Psoas muscle (tissue), 8 donors: ENCODE results near the gene PNLIP. TPM values are rescaled to one million over a fixed set of nuclear protein-coding genes. Genes with fewer than 3 reads are reported as not detected.

ENCODE experiments used
- ATAC-seq, 4 donors: fragments of 200-7000 bp; cut with Tn5 transposase; one replicate each; pipeline ENCODE4 v1.9.1; 2020; ENCODE audit warnings: moderate library complexity in 3 of 4, mild to moderate bottlenecking in 2 of 4
- DNase-seq, 2 donors: peaks; one replicate each; pipeline ENCODE4 v3.0.0-alpha.2; 2020
- H3K27ac ChIP-seq: fragments of 200-600 bp; one replicate; pipeline ENCODE4 v1.8.0; 2022
- H3K27me3 ChIP-seq, 3 donors: fragments of 200-600 bp in 1 of 3; one replicate each; pipeline versions ENCODE4 v1.6.1 to v1.8.0; 2013 to 2022; ENCODE audit warnings: low read length in 2 of 3, mild to moderate bottlenecking in 2 of 3, moderate library complexity in 1 of 3; ENCODE audit not compliant: insufficient read depth in 3 of 3
- H3K36me3 ChIP-seq, 2 donors: fragments of 200-600 bp in 1 of 2; one replicate each; pipeline versions ENCODE4 v1.6.1 to v1.8.0; 2013 to 2022; ENCODE audit warnings: low read depth in 1 of 2, mild to moderate bottlenecking in 1 of 2, moderate library complexity in 1 of 2; ENCODE audit not compliant: insufficient read depth in 1 of 2
- H3K4me1 ChIP-seq: fragments of 200-600 bp; one replicate; pipeline ENCODE4 v1.8.0; 2022
- H3K4me3 ChIP-seq: fragments of 200-600 bp; one replicate; pipeline ENCODE4 v1.8.0; 2022; ENCODE audit warnings: mild to moderate bottlenecking
- H3K9me3 ChIP-seq: fragments of 200-600 bp; one replicate; pipeline ENCODE4 v1.8.0; 2022
- CTCF ChIP-seq: fragments of 200-600 bp; IDR thresholded peaks from one replicate; pipeline ENCODE4 v1.8.0; 2022; ENCODE audit warnings: antibody characterized with exemption
- WGBS, 3 donors: extraction: QIAGEN DNeasy Blood & Tissue Kit; methylation state at CpG; one replicate each; pipeline versions ENCODE4 v1.1.6 to v1.1.7; 2013; 5-methylcytosine and 5-hydroxymethylcytosine counted together
- intact Hi-C, 2 donors: fragments of 100-400 bp; cut with DNase I; formaldehyde crosslinking; loops; one replicate each; pipeline versions ENCODE4 v1.11.0 to v1.14.2; 2022
- polyA plus RNA-seq, 3 donors: library from polyadenylated mRNA; stranded (reverse); fragments of 200-250 nt; gene quantifications; one replicate each; pipeline ENCODE4 v1.2.3, GENCODE V29; 2013
- total RNA-seq, 4 donors: library from RNA; stranded (reverse); fragmentation: NEBNext Ultra II Directional in 2 of 4; extraction: Animal tissue kit (Norgen Biotek cat#: 25700) in 2 of 4; gene quantifications; one replicate each; pipeline versions ENCODE4 v1.2.1 to v1.2.4, GENCODE V29; 2021 to 2023
- donor health status: healthy with polysubstance abuse.
- donor health status: DM: no; HTN: no; CAD: no; lungs with moderate emphysema.
- donor health status: Bipolar disorder and iron deficiency.
- donor health status: healthy.
- donor health status: DM: yes; HTN: yes; CAD: no.
- donor health status: DM: no; HTN: no; CAD: no.
- donor health status: DM: no; HTN: no; CAD: no.
- donor health status: DM: yes; HTN: yes; CAD: no.

PNLIP gene
- total and polyA plus RNA-seq, 7 donors = 0.03 to 3.5 (median 0.15) TPM; not detected in 2

- intact Hi-C loops = no loop called here
- H3K27ac ChIP-seq = no peak overlapping the region
- no peaks in the 10 kb centered on the region for H3K4me1 ChIP-seq
- 74 to 83% (median 80%) methylated on average over 5 of the region's 5 CpGs for WGBS, 3 donors
- no peaks in the 10 kb centered on the region for H3K9me3 ChIP-seq
- no peak overlapping the region for H3K4me3 ChIP-seq
- TF ChIP-seq CTCF = no peak
- no peak for DNase-seq
- H3K27me3 ChIP-seq = no peaks in the 10 kb centered on the region
- ATAC-seq = no peak
- no peaks in the 10 kb centered on the region for H3K36me3 ChIP-seq
Measured at GRCh38 chr10:116557305-116557880, 11.7 kb downstream of the PNLIP start.

DNA sequence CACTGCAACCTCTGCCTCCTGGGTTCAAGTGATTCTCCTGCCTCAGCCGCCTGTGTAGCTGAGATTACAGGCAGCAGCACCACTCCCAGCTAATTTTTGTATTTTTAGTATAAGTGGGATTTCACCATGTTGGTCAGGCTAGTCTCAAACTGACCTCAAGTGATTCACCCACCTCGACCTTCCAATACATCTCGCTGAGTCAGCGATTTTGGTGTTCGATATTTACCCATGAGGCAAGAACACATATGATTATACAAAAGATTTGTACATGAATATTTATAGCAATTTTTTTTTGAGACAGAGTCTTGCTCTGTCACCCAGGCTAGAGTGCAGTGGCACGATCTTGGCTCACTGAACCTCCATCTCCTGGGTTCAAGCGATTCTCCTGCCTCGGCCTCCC, 19.8 kb downstream of the PNLIP start:
- no peak for DNase-seq
- Histone ChIP-seq H3K27ac (no peak overlapping the region), H3K4me3 (no peak overlapping the region), H3K27me3 (no peaks in the 10 kb centered on the region), H3K4me1 (no peaks in the 10 kb centered on the region), H3K9me3 (no peaks in the 10 kb centered on the region), H3K36me3 (no peaks in the 10 kb centered on the region)
- ATAC-seq = no peak
- 88 to 97% (median 94%) methylated on average over 8 of the region's 8 CpGs for WGBS, 3 donors
- no peak for TF ChIP-seq CTCF
- intact Hi-C loops = no loop called here

- H3K27ac ChIP-seq = no peak overlapping the region
- no peaks in the 10 kb centered on the region for H3K27me3 ChIP-seq
- H3K36me3 ChIP-seq = no peaks in the 10 kb centered on the region
- ATAC-seq (no peak), DNase-seq (no peak)
- H3K4me3 ChIP-seq = no peak overlapping the region
- no peaks in the 10 kb centered on the region for H3K9me3 ChIP-seq
- no peaks in the 10 kb centered on the region for H3K4me1 ChIP-seq
- intact Hi-C loops = no loop called here
- TF ChIP-seq CTCF = no peak
Measured at GRCh38 chr10:116566932-116567331, 21.2 kb downstream of the PNLIP start.

GRCh38 chr10:116567335-116567734, 21.6 kb downstream of the PNLIP start:
- ATAC-seq (no peak), DNase-seq (no peak)
- 71 to 88% (median 72%) methylated on average over 3 of the region's 3 CpGs for WGBS, 3 donors
- H3K9me3 ChIP-seq = no peaks in the 10 kb centered on the region
- no peaks in the 10 kb centered on the region for H3K4me1 ChIP-seq
- intact Hi-C loops = no loop called here
- no peaks in the 10 kb centered on the region for H3K27me3 ChIP-seq
- no peak for TF ChIP-seq CTCF
- H3K36me3 ChIP-seq = no peaks in the 10 kb centered on the region
- no peak overlapping the region for H3K27ac ChIP-seq
- no peak overlapping the region for H3K4me3 ChIP-seq

DNA sequence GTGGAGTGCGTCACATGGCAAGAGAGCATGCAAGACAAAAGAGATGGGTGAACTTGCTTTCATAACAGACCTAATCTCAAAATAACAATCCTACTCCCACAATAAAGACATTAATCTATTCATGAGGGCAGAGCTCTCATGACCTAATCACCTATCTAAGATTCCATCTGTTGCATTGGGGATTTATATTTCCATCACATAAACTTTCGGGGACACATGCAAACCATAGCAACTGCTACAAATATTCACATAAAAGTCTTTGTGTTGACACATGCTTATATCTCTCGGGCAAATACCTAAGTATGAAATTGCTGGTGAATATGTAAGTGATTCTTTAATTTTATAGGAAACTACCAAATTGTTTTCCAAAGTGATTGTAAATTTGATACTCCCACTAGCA, 29.1 kb downstream of the PNLIP start:
- 58 to 70% (median 67%) methylated on average over 3 of the region's 3 CpGs for WGBS, 3 donors
- TF ChIP-seq CTCF = no peak
- no peaks in the 10 kb centered on the region for H3K4me1 ChIP-seq
- intact Hi-C loops = no loop called here
- no peaks in the 10 kb centered on the region for H3K36me3 ChIP-seq
- no peaks in the 10 kb centered on the region for H3K9me3 ChIP-seq
- H3K27ac ChIP-seq = no peak overlapping the region
- ATAC-seq (no peak), DNase-seq (no peak)
- H3K27me3 ChIP-seq = no peaks in the 10 kb centered on the region
- no peak overlapping the region for H3K4me3 ChIP-seq
